ENCODE results near the gene DGAT2.

DNA sequence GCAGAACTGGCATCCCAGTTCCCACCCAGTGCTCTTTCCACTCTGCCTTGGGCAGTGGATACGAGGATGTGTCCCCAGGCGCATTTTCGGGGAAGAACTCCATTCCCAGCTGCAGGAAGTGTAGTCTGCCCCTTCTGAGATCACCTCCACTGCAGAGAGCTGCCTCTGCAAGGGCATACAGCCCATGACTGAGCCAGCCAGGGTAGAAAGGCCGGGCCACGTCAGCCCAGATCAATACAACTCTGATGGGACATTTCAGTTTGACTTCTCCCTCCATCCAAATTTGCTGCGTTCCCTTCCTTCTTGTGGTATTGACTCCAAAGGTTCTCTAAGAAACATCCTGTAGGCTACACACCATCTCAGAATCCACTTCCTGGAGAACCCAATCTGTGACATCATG lies 31.3 kb upstream of the DGAT2 start:
- no peak for TF ChIP-seq CTCF (IDR thresholded peaks at IDR 0.05)
- peak; percentile 53 for TF ChIP-seq POLR2A (IDR thresholded peaks at IDR 0.05)

Measured in right lobe of liver (tissue), 4 donors.